Peyer's patch (tissue), 4 donors: Measurements from ENCODE around the gene MBD3.

ENCODE experiments used
- CTCF ChIP-seq, 6 experiments: fragments of 450-650 bp in 4 of 6; fragments of 200-600 bp in 2 of 6; sonication (generic) in 1 of 6; IDR thresholded peaks; one replicate each; pipeline ENCODE4 v1.5.1; 2017 to 2019; ENCODE audit warnings: antibody characterized with exemption in 6 of 6, mild to moderate bottlenecking in 3 of 6, moderate library complexity in 1 of 6
- POLR2A ChIP-seq, 2 donors: fragments of 450-650 bp; IDR thresholded peaks; one replicate each; pipeline ENCODE4 v1.5.1; 2017; ENCODE audit warnings: antibody characterized with exemption in 2 of 2, mild to moderate bottlenecking in 2 of 2, moderate library complexity in 2 of 2

GRCh38 chr19:1629256-1629808, 36.7 kb upstream of the MBD3 start:
- TF ChIP-seq CTCF (IDR thresholded peaks at IDR 0.05) (no peak), POLR2A (IDR thresholded peaks at IDR 0.05) (no peak)
